Calu3 (cell line): ENCODE measurements around the gene FLT3LG. TPM values are rescaled to one million over a fixed set of nuclear protein-coding genes. Genes with fewer than 3 reads are reported as not detected.

ENCODE experiments used
- Bru-seq: library from RNA; stranded (reverse); fragments of 400-500 nt; gene quantifications from one replicate; lab custom pipeline; 2021; lab: Mats Ljungman, UMichigan
- BruChase-seq, 2 experiments: library from RNA; stranded (reverse); fragments of 400-500 nt; gene quantifications; one replicate each; lab custom pipeline; 2021; lab: Mats Ljungman, UMichigan
- BruUV-seq: library from RNA; stranded (reverse); fragments of 400-500 nt; replicated peaks from 2 replicates; lab custom pipeline; 2021; lab: Mats Ljungman, UMichigan
- CTCF ChIA-PET: fragments of 300-600 bp; sonication (Branson Sonifier 250); formaldehyde crosslinking; loops from one replicate; lab custom pipeline; 2022; ENCODE audit warnings: antibody characterized with exemption; lab: Charles Lee
- DNase-seq: peaks from one replicate; pipeline ENCODE4 v3.0.0; 2022
- H3K27ac Mint-ChIP-seq: one replicate; pipeline ENCODE4 v1.8.0; 2022; ENCODE audit warnings: mixed read lengths; ENCODE audit not compliant: unreplicated experiment
- H3K27me3 Mint-ChIP-seq: one replicate; pipeline ENCODE4 v1.8.0; 2022; ENCODE audit warnings: mixed read lengths; ENCODE audit not compliant: unreplicated experiment
- H3K36me3 Mint-ChIP-seq: one replicate; pipeline ENCODE4 v1.8.0; 2022; ENCODE audit warnings: mild to moderate bottlenecking, moderate library complexity, mixed read lengths; ENCODE audit not compliant: insufficient read depth, unreplicated experiment
- H3K4me1 Mint-ChIP-seq: one replicate; pipeline ENCODE4 v1.8.0; 2022; ENCODE audit warnings: mild to moderate bottlenecking, low read depth, mixed read lengths; ENCODE audit not compliant: unreplicated experiment
- H3K4me3 Mint-ChIP-seq: one replicate; pipeline ENCODE4 v1.8.0; 2022; ENCODE audit warnings: mild to moderate bottlenecking, low read depth, moderate library complexity, mixed read lengths; ENCODE audit not compliant: unreplicated experiment
- H3K9me3 Mint-ChIP-seq: one replicate; pipeline ENCODE4 v1.8.0; 2022; ENCODE audit warnings: low read depth, mixed read lengths; ENCODE audit not compliant: unreplicated experiment
- CTCF ChIP-seq: fragments of 200-600 bp; IDR thresholded peaks from one replicate; pipeline ENCODE4 v1.8.0; 2022; ENCODE audit warnings: antibody characterized with exemption; ENCODE audit not compliant: unreplicated experiment
- intact Hi-C: fragments of 100-400 bp; cut with micrococcal nuclease; formaldehyde crosslinking; loops from one replicate; pipeline ENCODE4 v1.10.0; 2022; ENCODE audit not compliant: unreplicated experiment
- long read RNA-seq: library from polyadenylated mRNA; stranded (forward); transcript quantifications from one replicate; pipeline ENCODE4 v2.0.0, GENCODE V29; 2022
- total RNA-seq: library from RNA; stranded (reverse); gene quantifications from 2 replicates; pipeline ENCODE4 v1.2.3, GENCODE V29; 2022

FLT3LG gene
- total RNA-seq (4.8 and 7.1 TPM in 2 replicates), Bru-seq, nascent RNA (percentile 33 among the genes with signal in this experiment), BruChase-seq, experiment 1, labeled RNA remaining after a 6-hour chase (percentile 44 among the genes with signal in this experiment), BruChase-seq, experiment 2, labeled RNA remaining after a 2-hour chase (percentile 17 among the genes with signal in this experiment)
- long read RNA-seq, partial matches to known transcripts: 2 of 5 reads
- long read RNA-seq, other reads (novel, unspliced or antisense): 0 of 5 reads

- no peaks in the 10 kb centered on the region for H3K9me3 Mint-ChIP-seq
- peak within 1 kb of the TSS; percentile 71 for H3K4me3 Mint-ChIP-seq
- H3K27ac Mint-ChIP-seq: no peak within 1 kb of the TSS
- peak; percentile 98 for TF ChIP-seq CTCF
- DNase-seq: peak; percentile 86
- H3K36me3 Mint-ChIP-seq: peaks cover 7% of the 10 kb centered on the region
- CTCF ChIA-PET: interaction anchor here (0.6 to 1.3 kb wide), 4 partner anchors 17 to 383 kb away, joined by 3 to 6 read pairs (median 5); partner anchors contain the start of gene ALDH16A1
- no TSS peak for BruUV-seq
- intact Hi-C loops: no loop called here
- peaks cover 3% of the 10 kb centered on the region for H3K4me1 Mint-ChIP-seq
- peaks cover 27% of the 10 kb centered on the region for H3K27me3 Mint-ChIP-seq
Measured at GRCh38 chr19:49473868-49474541, at the start of gene FLT3LG. Gene FLT3LG (plus strand): TSS chr19:49474215. CDS start chr19:49474640, 425 bp downstream.

- intact Hi-C loops: loop anchor here (5.0 kb wide), 1 partner anchor 33 kb away; no protein-coding TSS in a partner anchor
- H3K4me1 Mint-ChIP-seq: peaks cover 39% of the 10 kb centered on the region
Measured at GRCh38 chr19:49425178-49425577, 48.8 kb upstream of the FLT3LG start, which contains the start of gene GFY. Gene GFY (plus strand): TSS chr19:49425388. CDS start chr19:49426431, 1,043 bp downstream.

GRCh38 chr19:49425922-49426592 is 48.0 kb upstream of the FLT3LG start:
- BruUV-seq: no TSS peak
- CTCF ChIA-PET: interaction anchor here (0.6 kb wide), 1 partner anchor 16 kb away, joined by 6 read pairs; no protein-coding TSS in a partner anchor
- peaks cover 100% of the 10 kb centered on the region for H3K27me3 Mint-ChIP-seq
- no peak for TF ChIP-seq CTCF
- no peaks in the 10 kb centered on the region for H3K9me3 Mint-ChIP-seq
- intact Hi-C loops: loop anchor here (5.0 kb wide), 1 partner anchor 34 kb away; no protein-coding TSS in a partner anchor
- peaks cover 4% of the 10 kb centered on the region for H3K36me3 Mint-ChIP-seq
- H3K4me1 Mint-ChIP-seq: peaks cover 39% of the 10 kb centered on the region
- H3K4me3 Mint-ChIP-seq: peak overlapping the region; percentile 1
- H3K27ac Mint-ChIP-seq: no peak overlapping the region
- peak; percentile 57 for DNase-seq

More at GRCh38 chr19:49425178-49425577, 48.8 kb upstream of the FLT3LG start, which contains the start of gene GFY:
- TF ChIP-seq CTCF: no peak
- H3K4me3 Mint-ChIP-seq: no peak within 1 kb of the TSS
- H3K36me3 Mint-ChIP-seq: peaks cover 5% of the 10 kb centered on the region
- H3K27ac Mint-ChIP-seq: no peak within 1 kb of the TSS
- CTCF ChIA-PET: no interaction called here
- BruUV-seq: no TSS peak
- DNase-seq: no peak
- H3K27me3 Mint-ChIP-seq: peaks cover 100% of the 10 kb centered on the region
- no peaks in the 10 kb centered on the region for H3K9me3 Mint-ChIP-seq

- no peak overlapping the region for H3K27ac Mint-ChIP-seq
- H3K4me1 Mint-ChIP-seq: peaks cover 30% of the 10 kb centered on the region
- BruUV-seq: no TSS peak
- no peaks in the 10 kb centered on the region for H3K36me3 Mint-ChIP-seq
- peaks cover 99% of the 10 kb centered on the region for H3K27me3 Mint-ChIP-seq
- H3K4me3 Mint-ChIP-seq: no peak overlapping the region
- no peak for TF ChIP-seq CTCF
- CTCF ChIA-PET: interaction anchor here (0.7 kb wide), 1 partner anchor 561 kb away, joined by 4 read pairs; no protein-coding TSS in a partner anchor
- no peak for DNase-seq
- peaks cover 3% of the 10 kb centered on the region for H3K9me3 Mint-ChIP-seq
- intact Hi-C loops: loop anchor here (5.0 kb wide), 1 partner anchor 35 kb away; no protein-coding TSS in a partner anchor
Measured at GRCh38 chr19:49427339-49427738, 46.7 kb upstream of the FLT3LG start.
